HG03280 (cell line): ENCODE data around the gene RBPJ.

ENCODE experiments used
- ATAC-seq: cut with Tn5 transposase; IDR thresholded peaks from one replicate; pipeline ENCODE4 v1.9.1; 2021; ENCODE audit warnings: mild to moderate bottlenecking, moderate library complexity; ENCODE audit not compliant: unreplicated experiment

RBPJ gene

GRCh38 chr4:26452565-26453531 is 132.0 kb downstream of the RBPJ start:
- ATAC-seq: no peak

GRCh38 chr4:26454961-26455360 is 134.1 kb downstream of the RBPJ start:
- ATAC-seq: no peak

DNA sequence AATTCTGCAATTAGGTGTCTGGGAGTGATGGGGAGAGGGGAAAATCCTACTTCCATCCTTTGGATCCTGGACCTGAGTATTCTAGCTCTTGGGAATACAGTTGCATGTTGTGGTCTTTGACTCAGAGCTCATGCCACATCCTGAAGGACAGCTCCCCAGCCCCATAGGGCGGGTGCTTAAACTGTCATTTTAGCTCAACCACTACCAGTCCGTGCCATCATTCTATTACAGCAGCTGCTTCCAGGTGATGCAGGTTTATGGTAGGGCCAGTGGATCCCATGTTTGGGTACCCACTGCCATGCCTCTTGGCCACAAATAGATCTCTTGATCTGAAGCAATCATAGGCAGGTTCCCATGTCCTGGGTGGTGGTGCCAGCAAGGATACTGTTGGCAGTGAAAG is 134.8 kb downstream of the RBPJ start:
- no peak for ATAC-seq

- ATAC-seq: no peak
Measured at GRCh38 chr4:26457412-26457811, 136.6 kb downstream of the RBPJ start.

DNA sequence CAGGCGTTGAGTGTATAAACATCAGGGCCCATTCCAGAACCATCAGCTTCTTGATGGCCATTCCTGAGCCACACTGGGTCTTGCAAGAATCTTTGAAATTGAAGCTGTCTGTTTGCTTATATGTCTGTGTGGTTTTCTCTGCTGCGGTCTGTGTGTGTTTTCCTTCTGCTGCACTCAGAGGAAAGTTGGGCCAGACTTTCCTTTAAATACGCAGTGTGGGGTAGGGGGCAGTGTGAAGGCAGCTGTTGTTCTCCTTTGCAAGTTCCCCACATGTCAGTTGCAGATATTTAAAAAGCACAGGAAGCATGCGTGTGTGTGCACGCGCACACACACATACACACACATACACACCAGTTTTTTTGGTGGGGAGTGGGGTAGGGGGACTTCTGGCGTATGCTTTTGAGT is 137.3 kb downstream of the RBPJ start:
- ATAC-seq: no peak

GRCh38 chr4:26459054-26459755 is 138.4 kb downstream of the RBPJ start:
- no peak for ATAC-seq

DNA sequence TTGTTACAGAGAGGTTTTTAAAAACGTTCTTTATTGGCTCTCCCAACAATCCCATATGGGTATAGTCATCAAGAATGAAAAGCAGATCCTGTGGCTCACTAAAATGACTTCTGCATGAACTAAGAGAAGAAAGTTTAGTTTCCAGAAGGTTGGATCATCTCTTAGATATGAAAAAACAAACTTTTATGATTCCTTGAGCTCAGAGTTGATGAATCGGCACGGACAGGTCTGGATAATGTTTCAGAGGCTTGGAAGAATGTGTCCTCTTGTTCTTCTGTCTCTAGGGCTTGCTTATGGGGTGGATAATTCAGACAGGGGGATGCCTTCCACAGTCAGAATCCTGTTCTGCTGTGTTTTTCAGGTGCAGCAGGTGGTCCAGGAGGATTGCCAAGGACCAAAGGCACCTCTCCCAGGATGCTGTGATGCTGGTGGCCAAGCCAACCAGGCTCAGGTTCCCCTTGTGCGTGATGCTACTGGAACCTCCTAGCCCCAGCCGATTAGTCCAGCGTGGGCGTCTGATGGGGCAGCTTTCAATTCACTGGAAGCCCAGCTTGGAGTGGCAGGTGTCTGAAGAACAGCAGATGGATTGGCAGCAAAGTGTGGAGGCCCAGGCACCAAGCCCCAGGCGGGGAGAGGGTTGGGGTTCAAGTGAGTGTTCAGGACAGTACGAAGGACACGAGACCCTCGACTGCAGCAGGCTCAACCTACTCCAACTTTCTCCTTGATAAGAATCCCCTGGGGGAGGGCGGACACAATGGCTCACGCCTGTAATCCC is 139.1 kb downstream of the RBPJ start:
- no peak for ATAC-seq

DNA sequence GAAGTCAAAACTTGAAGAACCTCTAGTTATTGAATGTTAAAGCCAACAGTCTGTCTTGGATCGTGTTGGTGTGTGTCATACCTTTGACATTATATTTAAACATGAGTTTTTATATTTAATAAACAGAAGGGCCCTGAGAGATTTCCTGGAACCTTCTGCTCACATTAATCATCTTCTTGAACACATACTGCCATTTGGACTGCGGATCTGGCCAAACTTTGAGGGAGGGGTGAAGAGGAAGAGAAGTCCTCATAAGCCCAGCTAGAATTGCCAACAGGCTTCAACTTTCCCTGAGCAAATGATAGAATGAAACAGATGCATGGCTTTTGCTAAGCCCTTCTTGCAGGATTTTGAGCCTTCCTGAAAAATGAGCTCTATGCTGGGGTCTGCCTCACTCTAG is 142.1 kb downstream of the RBPJ start:
- ATAC-seq: no peak

DNA sequence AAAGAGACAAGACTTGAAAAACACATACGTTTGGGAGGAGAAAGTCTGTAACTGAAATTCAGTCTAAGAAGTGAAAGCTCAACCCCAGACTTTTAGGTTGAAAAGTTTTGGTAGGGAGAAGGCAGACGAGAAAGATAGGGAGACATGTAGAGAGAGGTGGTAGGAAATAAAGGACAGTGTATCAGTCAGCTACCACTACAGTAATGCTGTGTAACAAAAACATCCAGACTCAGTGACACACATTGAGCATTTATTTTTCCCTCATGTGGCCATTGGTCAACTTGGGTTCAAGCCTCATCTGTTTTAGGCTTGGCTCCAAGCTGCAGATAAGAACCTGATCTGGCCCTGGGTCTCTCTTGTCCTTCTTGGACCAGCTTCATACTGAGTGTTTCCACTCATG is 142.6 kb downstream of the RBPJ start:
- no peak for ATAC-seq

DNA sequence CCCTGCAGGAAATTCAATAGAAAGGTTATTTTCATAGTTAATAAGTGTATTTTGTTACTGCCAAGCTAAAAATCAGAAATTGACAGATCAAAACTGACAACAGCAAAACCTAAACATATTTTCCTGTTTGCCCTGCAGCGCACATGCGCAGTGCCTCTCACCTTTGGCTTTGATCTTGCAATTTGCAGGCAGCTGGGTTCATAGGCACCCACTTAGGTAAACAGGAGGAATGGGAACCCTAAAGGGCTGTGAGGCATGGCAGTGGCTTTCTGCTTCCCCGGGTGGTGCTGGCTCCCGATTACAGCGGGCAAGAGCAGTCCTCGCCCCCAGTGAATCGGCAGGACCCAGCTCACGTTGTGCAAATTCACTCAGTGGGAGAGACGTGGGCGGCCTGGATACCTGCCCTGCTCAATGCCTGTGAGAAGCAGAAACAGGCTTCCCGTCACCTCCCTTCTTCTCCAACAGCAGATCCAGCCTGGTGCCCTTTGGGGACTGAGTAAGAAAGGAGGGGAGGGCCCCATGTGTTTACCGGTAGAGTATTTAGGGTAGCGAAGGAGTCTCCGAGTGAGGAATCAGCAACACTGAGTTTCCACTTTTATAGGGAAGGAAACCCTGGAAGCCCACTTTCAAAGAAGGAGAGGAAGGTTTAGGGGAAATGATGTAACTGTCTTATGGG is 143.7 kb downstream of the RBPJ start:
- no peak for ATAC-seq

DNA sequence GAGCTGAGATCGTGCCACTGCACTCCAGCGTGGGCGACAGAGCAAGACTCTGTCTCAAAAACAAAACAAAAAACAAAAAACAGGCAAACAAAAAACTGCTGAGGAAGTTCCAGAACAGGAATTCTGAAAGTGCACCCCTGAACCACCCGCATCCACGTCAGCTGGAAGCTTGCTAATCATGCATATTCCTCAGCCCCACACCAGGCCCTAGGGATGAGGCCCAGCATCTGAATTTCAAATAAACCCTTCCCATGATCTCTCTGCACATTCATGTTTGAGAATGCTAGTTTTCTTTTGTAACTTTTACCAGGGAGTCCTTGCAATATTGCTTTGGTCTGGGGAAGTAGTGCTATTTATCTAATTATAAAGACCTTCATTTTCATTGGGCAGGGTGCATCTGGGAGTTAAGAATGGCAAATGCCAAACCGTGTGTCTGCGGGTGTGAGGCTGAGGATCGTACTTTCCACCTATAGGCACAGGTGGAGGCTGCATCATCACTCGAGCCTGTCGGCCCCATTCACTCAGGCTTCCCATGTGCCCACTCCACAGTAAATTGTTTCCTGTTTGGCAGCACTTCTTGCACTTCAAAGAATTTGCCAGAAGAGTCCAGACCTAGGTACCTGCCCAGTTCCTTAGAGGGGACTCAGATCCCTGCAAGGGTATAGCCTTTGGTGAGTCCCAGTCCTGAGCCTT is 145.9 kb downstream of the RBPJ start:
- ATAC-seq: no peak

DNA sequence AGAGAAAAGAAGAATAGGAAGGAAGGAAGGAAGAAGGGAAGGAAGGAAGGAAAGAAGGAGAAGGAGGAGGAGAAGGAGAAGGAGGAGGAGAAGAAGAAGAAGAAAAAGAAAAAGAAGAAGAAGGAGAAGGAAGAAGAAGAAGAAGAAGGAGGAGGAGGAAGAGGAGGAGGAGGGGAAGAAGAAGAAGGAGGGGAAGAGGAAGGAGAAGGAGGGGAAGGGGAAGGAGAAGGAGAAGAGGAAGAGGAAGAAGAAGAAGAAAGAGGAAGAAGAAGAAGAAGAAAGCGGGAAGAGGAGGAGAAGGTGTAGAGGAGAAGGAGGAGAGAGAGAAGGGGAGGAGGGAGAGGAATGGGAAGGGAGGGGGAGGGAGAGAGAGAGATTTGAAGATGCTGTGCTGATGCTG is 146.9 kb downstream of the RBPJ start:
- ATAC-seq: no peak

GRCh38 chr4:26468283-26468949 is 147.6 kb downstream of the RBPJ start:
- no peak for ATAC-seq

GRCh38 chr4:26468977-26469376 is 148.2 kb downstream of the RBPJ start:
- no peak for ATAC-seq

- ATAC-seq: no peak
Measured at GRCh38 chr4:26471890-26472289, 151.1 kb downstream of the RBPJ start.

DNA sequence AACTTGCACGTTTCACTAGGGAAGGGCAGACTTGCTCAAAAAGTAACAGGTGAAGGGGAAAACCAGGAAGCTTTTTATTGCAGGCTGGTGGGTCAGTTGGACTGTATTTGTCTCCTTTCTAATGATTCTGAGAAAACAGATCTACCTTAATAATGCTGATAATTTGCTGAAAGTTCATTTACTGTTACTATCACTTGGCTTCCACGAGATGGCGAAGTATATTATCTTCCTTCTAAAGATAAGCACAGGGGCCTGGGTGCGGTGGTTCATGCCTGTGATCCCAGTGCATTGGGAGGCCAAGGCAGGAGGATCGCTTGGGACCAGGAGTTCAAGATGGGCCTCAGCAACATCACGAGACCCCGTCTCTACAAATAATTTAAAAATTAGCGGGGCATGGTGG is 153.1 kb downstream of the RBPJ start:
- no peak for ATAC-seq

- ATAC-seq: no peak
Measured at GRCh38 chr4:26474551-26474950, 153.7 kb downstream of the RBPJ start.

- ATAC-seq: no peak
Measured at GRCh38 chr4:26475716-26476115, 154.9 kb downstream of the RBPJ start.

DNA sequence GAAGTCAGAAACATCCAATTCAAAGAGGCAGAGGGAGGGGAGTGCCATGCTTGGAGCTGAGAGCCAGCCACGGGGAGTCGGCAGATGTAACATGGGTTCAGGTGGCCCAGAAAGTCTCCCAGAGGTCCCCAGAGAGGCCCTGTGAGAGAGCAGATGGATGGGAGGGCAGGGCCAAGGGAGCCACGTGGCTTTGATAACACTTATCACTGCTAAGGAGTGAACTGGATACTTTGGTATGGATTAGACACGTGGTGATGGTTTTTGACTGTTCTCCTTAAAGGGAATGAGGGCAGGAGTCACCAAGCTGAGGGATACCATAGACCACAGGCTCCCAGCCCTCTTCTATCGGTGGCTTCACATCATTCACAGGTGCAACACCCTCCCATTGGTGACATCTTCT is 155.7 kb downstream of the RBPJ start:
- ATAC-seq: no peak

DNA sequence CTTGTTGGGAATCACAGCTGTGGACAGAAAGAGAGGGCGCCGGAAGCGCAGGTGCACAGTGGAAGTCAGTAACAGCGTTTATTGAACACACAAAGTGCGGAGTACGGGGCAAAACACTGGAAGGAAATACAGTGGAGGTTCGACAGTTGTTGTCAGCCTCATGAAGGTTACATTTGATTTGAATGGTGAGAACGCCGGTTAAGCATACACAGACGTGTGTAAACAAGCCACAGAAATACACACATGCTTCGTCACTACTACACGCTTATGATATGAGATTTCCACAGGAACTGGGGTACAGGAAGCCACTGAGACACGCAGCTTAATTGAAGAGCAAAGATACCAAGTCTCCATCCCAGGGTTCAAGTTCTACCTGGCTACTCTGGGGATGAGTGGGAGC is 157.5 kb downstream of the RBPJ start:
- no peak for ATAC-seq
